Thyroid gland (tissue), 4 donors: ENCODE results near the gene SH3BP4.

Experiments
- POLR2A ChIP-seq, 2 donors: fragments of 450-650 bp; IDR thresholded peaks; one replicate each; pipeline ENCODE4 v1.6.1; 2017; ENCODE audit warnings: antibody characterized with exemption in 2 of 2, mild to moderate bottlenecking in 2 of 2, moderate library complexity in 1 of 2
- TF ChIP-seq, protein P1 (sequence below), 6 experiments: fragments of 200-600 bp in 3 of 6; fragments of 450-650 bp in 3 of 6; sonication (generic) in 3 of 6; IDR thresholded peaks; one replicate each; pipeline ENCODE4 v1.5.1; 2016 to 2019; ENCODE audit warnings: antibody characterized with exemption in 6 of 6, mild to moderate bottlenecking in 2 of 6, inconsistent platforms in 1 of 6, moderate library complexity in 1 of 6

DNA sequence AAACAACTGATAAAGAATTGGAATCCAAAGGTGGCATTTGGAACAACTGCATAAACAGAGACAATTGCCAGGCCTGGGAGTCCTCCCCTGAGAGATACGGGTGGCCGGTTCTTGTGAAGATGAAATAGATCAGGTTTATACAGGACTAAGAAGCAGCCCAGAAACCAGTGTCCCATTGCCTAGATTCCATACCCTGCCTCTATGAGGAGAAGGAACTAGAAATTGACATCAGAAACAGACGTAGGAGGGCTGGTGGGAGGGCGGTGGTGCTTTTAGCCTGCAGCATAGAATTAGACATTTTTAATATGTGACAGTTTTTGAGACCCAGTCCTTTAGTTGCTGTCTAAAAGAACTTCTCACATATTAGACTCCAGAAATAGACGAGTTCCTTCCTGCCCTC lies 11.8 kb upstream of the SH3BP4 start:
- TF ChIP-seq POLR2A (IDR thresholded peaks at IDR 0.05), result no peak
- TF ChIP-seq, protein P1, sequence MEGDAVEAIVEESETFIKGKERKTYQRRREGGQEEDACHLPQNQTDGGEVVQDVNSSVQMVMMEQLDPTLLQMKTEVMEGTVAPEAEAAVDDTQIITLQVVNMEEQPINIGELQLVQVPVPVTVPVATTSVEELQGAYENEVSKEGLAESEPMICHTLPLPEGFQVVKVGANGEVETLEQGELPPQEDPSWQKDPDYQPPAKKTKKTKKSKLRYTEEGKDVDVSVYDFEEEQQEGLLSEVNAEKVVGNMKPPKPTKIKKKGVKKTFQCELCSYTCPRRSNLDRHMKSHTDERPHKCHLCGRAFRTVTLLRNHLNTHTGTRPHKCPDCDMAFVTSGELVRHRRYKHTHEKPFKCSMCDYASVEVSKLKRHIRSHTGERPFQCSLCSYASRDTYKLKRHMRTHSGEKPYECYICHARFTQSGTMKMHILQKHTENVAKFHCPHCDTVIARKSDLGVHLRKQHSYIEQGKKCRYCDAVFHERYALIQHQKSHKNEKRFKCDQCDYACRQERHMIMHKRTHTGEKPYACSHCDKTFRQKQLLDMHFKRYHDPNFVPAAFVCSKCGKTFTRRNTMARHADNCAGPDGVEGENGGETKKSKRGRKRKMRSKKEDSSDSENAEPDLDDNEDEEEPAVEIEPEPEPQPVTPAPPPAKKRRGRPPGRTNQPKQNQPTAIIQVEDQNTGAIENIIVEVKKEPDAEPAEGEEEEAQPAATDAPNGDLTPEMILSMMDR (IDR thresholded peaks at IDR 0.05), result no peak
